ENCODE data around the gene SIRT1.
"Not testable (repeated sequence)": the region's sequence is repeated elsewhere in the genome, so short reads cannot be mapped to it uniquely, and the experiment has no call there.

Gene SIRT1

GRCh38 chr10:67925449-67926005, 41.1 kb downstream of the SIRT1 start:
- no peak overlapping the region for H3K4me3 ChIP-seq (ENCODE audit: low read length)
- H3K9me3 ChIP-seq (ENCODE audit: insufficient read depth, low read depth, low read length), result no peaks in the 10 kb centered on the region
- no peaks in the 10 kb centered on the region for H3K4me1 ChIP-seq (ENCODE audit: insufficient read depth, low read length)
- H3K36me3 ChIP-seq (ENCODE audit: insufficient read depth, low read depth, low read length), result peaks cover 28% of the 10 kb centered on the region
- H3K27ac ChIP-seq (ENCODE audit: low read length), result no peak overlapping the region
- H3K9ac ChIP-seq (ENCODE audit: low read depth, low read length), result no peak overlapping the region
- H3K27me3 ChIP-seq (ENCODE audit: insufficient read depth, low read length), result no peaks in the 10 kb centered on the region

GRCh38 chr10:67926951-67927350, 42.5 kb downstream of the SIRT1 start:
- Histone ChIP-seq H3K27ac (ENCODE audit: low read length) (no peak overlapping the region), H3K9me3 (ENCODE audit: insufficient read depth, low read depth, low read length) (no peaks in the 10 kb centered on the region), H3K4me3 (ENCODE audit: low read length) (no peak overlapping the region), H3K36me3 (ENCODE audit: insufficient read depth, low read depth, low read length) (peaks cover 31% of the 10 kb centered on the region), H3K27me3 (ENCODE audit: insufficient read depth, low read length) (no peaks in the 10 kb centered on the region), H3K9ac (ENCODE audit: low read depth, low read length) (no peak overlapping the region), H3K4me1 (ENCODE audit: insufficient read depth, low read length) (no peaks in the 10 kb centered on the region)

- Histone ChIP-seq H3K4me3 (ENCODE audit: low read length) (no peak overlapping the region), H3K27ac (ENCODE audit: low read length) (no peak overlapping the region), H3K4me1 (ENCODE audit: insufficient read depth, low read length) (no peaks in the 10 kb centered on the region; the same call in 1 of the 2 replicates), H3K36me3 (ENCODE audit: insufficient read depth, low read depth, low read length) (peaks cover 23% of the 10 kb centered on the region), H3K27me3 (ENCODE audit: insufficient read depth, low read length) (no peaks in the 10 kb centered on the region), H3K9me3 (ENCODE audit: insufficient read depth, low read depth, low read length) (no peaks in the 10 kb centered on the region), H3K9ac (ENCODE audit: low read depth, low read length) (no peak overlapping the region)
Observed at GRCh38 chr10:67933199-67933598, 48.7 kb downstream of the SIRT1 start.

GRCh38 chr10:67934336-67934735, 49.9 kb downstream of the SIRT1 start:
- Histone ChIP-seq H3K9ac (ENCODE audit: low read depth, low read length) (no peak overlapping the region), H3K36me3 (ENCODE audit: insufficient read depth, low read depth, low read length) (peaks cover 29% of the 10 kb centered on the region), H3K4me3 (ENCODE audit: low read length) (no peak overlapping the region), H3K9me3 (ENCODE audit: insufficient read depth, low read depth, low read length) (no peaks in the 10 kb centered on the region), H3K27me3 (ENCODE audit: insufficient read depth, low read length) (no peaks in the 10 kb centered on the region), H3K27ac (ENCODE audit: low read length) (no peak overlapping the region), H3K4me1 (ENCODE audit: insufficient read depth, low read length) (no peaks in the 10 kb centered on the region; the same call in 1 of the 2 replicates)

GRCh38 chr10:67935223-67935622, 50.8 kb downstream of the SIRT1 start:
- H3K9ac ChIP-seq (ENCODE audit: low read depth, low read length), result peak overlapping the region; percentile 56; the same call in 1 of the 2 replicates
- H3K27me3 ChIP-seq (ENCODE audit: insufficient read depth, low read length), result no peaks in the 10 kb centered on the region
- no peak overlapping the region for H3K27ac ChIP-seq (ENCODE audit: low read length)
- peaks cover 30% of the 10 kb centered on the region for H3K36me3 ChIP-seq (ENCODE audit: insufficient read depth, low read depth, low read length)
- no peaks in the 10 kb centered on the region; the same call in 1 of the 2 replicates for H3K4me1 ChIP-seq (ENCODE audit: insufficient read depth, low read length)
- H3K9me3 ChIP-seq (ENCODE audit: insufficient read depth, low read depth, low read length), result no peaks in the 10 kb centered on the region
- no peak overlapping the region for H3K4me3 ChIP-seq (ENCODE audit: low read length)

- no peak overlapping the region for H3K4me3 ChIP-seq (ENCODE audit: low read length)
- H3K36me3 ChIP-seq (ENCODE audit: insufficient read depth, low read depth, low read length), result peaks cover 24% of the 10 kb centered on the region
- H3K27me3 ChIP-seq (ENCODE audit: insufficient read depth, low read length), result no peaks in the 10 kb centered on the region
- no peaks in the 10 kb centered on the region; the same call in 1 of the 2 replicates for H3K4me1 ChIP-seq (ENCODE audit: insufficient read depth, low read length)
- no peak overlapping the region for H3K27ac ChIP-seq (ENCODE audit: low read length)
- H3K9me3 ChIP-seq (ENCODE audit: insufficient read depth, low read depth, low read length), result no peaks in the 10 kb centered on the region
- H3K9ac ChIP-seq (ENCODE audit: low read depth, low read length), result no peak overlapping the region
Observed at GRCh38 chr10:67936416-67936815, 52.0 kb downstream of the SIRT1 start.

GRCh38 chr10:67943917-67944316, 59.5 kb downstream of the SIRT1 start:
- no peaks in the 10 kb centered on the region for H3K9me3 ChIP-seq (ENCODE audit: insufficient read depth, low read depth, low read length)
- H3K27ac ChIP-seq (ENCODE audit: low read length), result no peak overlapping the region
- H3K9ac ChIP-seq (ENCODE audit: low read depth, low read length), result no peak overlapping the region
- no peaks in the 10 kb centered on the region for H3K27me3 ChIP-seq (ENCODE audit: insufficient read depth, low read length)
- H3K4me1 ChIP-seq (ENCODE audit: insufficient read depth, low read length), result no peaks in the 10 kb centered on the region
- no peak overlapping the region for H3K4me3 ChIP-seq (ENCODE audit: low read length)
- H3K36me3 ChIP-seq (ENCODE audit: insufficient read depth, low read depth, low read length), result peaks cover 30% of the 10 kb centered on the region

GRCh38 chr10:67955614-67956013, 71.2 kb downstream of the SIRT1 start:
- no peaks in the 10 kb centered on the region for H3K4me1 ChIP-seq (ENCODE audit: insufficient read depth, low read length)
- no peak overlapping the region for H3K9ac ChIP-seq (ENCODE audit: low read depth, low read length)
- no peaks in the 10 kb centered on the region for H3K27me3 ChIP-seq (ENCODE audit: insufficient read depth, low read length)
- H3K27ac ChIP-seq (ENCODE audit: low read length), result no peak overlapping the region
- no peak overlapping the region for H3K4me3 ChIP-seq (ENCODE audit: low read length)
- no peaks in the 10 kb centered on the region for H3K9me3 ChIP-seq (ENCODE audit: insufficient read depth, low read depth, low read length)
- peaks cover 18% of the 10 kb centered on the region for H3K36me3 ChIP-seq (ENCODE audit: insufficient read depth, low read depth, low read length)

- no peak overlapping the region for H3K9ac ChIP-seq (ENCODE audit: low read depth, low read length)
- H3K4me1 ChIP-seq (ENCODE audit: insufficient read depth, low read length), result no peaks in the 10 kb centered on the region
- no peak overlapping the region for H3K27ac ChIP-seq (ENCODE audit: low read length)
- no peaks in the 10 kb centered on the region for H3K27me3 ChIP-seq (ENCODE audit: insufficient read depth, low read length)
- H3K4me3 ChIP-seq (ENCODE audit: low read length), result no peak overlapping the region
- H3K36me3 ChIP-seq (ENCODE audit: insufficient read depth, low read depth, low read length), result peaks cover 5% of the 10 kb centered on the region
- no peaks in the 10 kb centered on the region for H3K9me3 ChIP-seq (ENCODE audit: insufficient read depth, low read depth, low read length)
Observed at GRCh38 chr10:67959839-67960476, 75.5 kb downstream of the SIRT1 start.

GRCh38 chr10:67965456-67965855, 81.0 kb downstream of the SIRT1 start:
- Histone ChIP-seq H3K9me3 (ENCODE audit: insufficient read depth, low read depth, low read length) (no peaks in the 10 kb centered on the region), H3K4me1 (ENCODE audit: insufficient read depth, low read length) (no peaks in the 10 kb centered on the region), H3K36me3 (ENCODE audit: insufficient read depth, low read depth, low read length) (peaks cover 9% of the 10 kb centered on the region; the same call in 1 of the 2 replicates), H3K4me3 (ENCODE audit: low read length) (no peak overlapping the region), H3K27ac (ENCODE audit: low read length) (no peak overlapping the region), H3K9ac (ENCODE audit: low read depth, low read length) (no peak overlapping the region), H3K27me3 (ENCODE audit: insufficient read depth, low read length) (no peaks in the 10 kb centered on the region)

GRCh38 chr10:67966035-67966434, 81.6 kb downstream of the SIRT1 start:
- H3K4me1 ChIP-seq (ENCODE audit: insufficient read depth, low read length); H3K9me3 ChIP-seq (ENCODE audit: insufficient read depth, low read depth, low read length); H3K4me3 ChIP-seq (ENCODE audit: low read length); H3K36me3 ChIP-seq (ENCODE audit: insufficient read depth, low read depth, low read length); H3K27ac ChIP-seq (ENCODE audit: low read length); H3K27me3 ChIP-seq (ENCODE audit: insufficient read depth, low read length); H3K9ac ChIP-seq (ENCODE audit: low read depth, low read length): not testable (repeated sequence)

Measured in iPS-20b (cell line).